GM12874 (cell line): ENCODE measurements around the gene NMRK1.

Experiments
- CTCF ChIP-seq: IDR thresholded peaks from 2 replicates; pipeline ENCODE4 v1.5.1; 2011; ENCODE audit warnings: low read depth, mild to moderate bottlenecking, control low read depth, low read length, moderate library complexity; ENCODE audit not compliant: insufficient read depth

Gene NMRK1

GRCh38 chr9:75086541-75087288, 1.2 kb downstream of the NMRK1 start:
- TF ChIP-seq CTCF, result no peak

GRCh38 chr9:75085640-75086039, 2.3 kb downstream of the NMRK1 start:
- no peak for TF ChIP-seq CTCF

- TF ChIP-seq CTCF, result no peak
Observed at GRCh38 chr9:75084081-75084672, 3.8 kb downstream of the NMRK1 start.

- TF ChIP-seq CTCF, result no peak
Observed at GRCh38 chr9:75083188-75083970, 4.6 kb downstream of the NMRK1 start.

GRCh38 chr9:75081632-75082031, 6.3 kb downstream of the NMRK1 start:
- no peak for TF ChIP-seq CTCF

- TF ChIP-seq CTCF, result no peak
Observed at GRCh38 chr9:75072895-75073294, 15.1 kb downstream of the NMRK1 start.

GRCh38 chr9:75071530-75072122, 16.3 kb downstream of the NMRK1 start:
- no peak for TF ChIP-seq CTCF
